T47D (cell line): ENCODE results near the gene TMOD3.

Experiments
- DNase-seq, 2 experiments: peaks; one replicate each; pipeline versions ENCODE4 v3.0.0 to v3.0.0-alpha.2; 2011 to 2012; ENCODE audit warnings: low read depth in 1 of 2, low spot score in 1 of 2
- JUND ChIP-seq: IDR thresholded peaks from 2 replicates; pipeline ENCODE4 v1.6.1; 2012; ENCODE audit warnings: low read depth
- in situ Hi-C: cut with HindIII; loops from 2 replicates; pipeline ENCODE4 v1.10.0; 2016; ENCODE audit warnings: low sequenced_read_pairs, low pct_unique_long_range_greater_than_20kb

The TMOD3 gene

DNA sequence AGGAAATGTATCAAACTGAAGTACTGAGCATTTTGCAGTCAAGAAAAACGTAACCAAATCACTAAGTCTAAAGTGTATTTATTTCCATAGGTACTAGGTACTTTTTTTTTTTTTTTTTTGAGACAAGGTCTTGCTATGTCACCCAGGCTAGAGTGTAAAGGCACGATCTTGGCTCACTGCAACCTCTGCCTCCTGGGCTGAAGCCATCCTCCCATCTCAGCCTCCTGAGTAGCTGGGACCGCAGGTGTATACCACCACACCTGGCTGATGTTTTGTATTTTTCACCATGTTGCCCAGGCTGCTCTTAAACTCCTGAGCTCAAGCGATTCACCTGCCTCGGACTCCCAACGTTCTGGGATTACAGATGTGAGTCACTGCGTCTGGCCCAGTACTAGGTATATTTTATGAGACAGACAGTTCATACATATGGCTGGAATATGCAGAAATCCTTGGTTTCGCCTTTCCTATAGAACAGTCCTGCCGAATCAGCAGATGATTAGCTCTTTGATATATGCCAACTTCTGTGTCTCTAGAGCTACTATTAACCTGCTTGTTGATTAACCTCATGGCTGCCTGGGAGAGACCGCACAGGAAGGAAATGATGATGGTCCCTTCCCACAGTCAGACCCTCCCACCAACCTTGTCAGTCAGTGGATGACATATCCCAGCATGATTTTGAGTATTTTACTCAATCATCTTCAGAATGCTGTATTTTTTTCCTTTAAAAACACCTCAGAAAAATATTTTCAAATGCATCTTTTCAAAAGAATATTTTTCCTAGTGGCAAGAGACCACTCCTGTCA, 32.3 kb downstream of the TMOD3 start:
- TF ChIP-seq JUND: no peak

DNA sequence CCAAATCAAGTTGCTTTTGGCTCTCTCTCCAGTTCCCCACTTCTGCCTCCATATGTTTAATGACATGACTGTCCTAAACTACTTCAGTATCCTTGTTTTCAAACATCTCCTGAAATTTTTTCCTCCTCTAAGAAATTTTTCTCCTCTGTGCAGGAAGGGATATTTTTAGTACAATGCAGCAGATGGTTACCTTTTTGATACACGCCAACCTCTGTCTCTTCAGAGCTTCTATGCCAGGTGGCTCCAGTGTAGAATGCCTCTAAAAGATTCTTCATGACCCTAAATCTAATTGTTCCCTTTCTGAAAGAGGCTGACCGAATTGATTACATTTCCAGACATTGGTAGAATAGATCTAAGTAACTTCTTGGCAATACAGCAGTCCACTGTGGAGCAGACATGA, 33.7 kb downstream of the TMOD3 start:
- TF ChIP-seq JUND: no peak
- no peak for DNase-seq
- in situ Hi-C loops: no loop called here

More for the DNA sequence above, 32.3 kb downstream of the TMOD3 start:
- DNase-seq: no peak
- in situ Hi-C loops: no loop called here

DNA sequence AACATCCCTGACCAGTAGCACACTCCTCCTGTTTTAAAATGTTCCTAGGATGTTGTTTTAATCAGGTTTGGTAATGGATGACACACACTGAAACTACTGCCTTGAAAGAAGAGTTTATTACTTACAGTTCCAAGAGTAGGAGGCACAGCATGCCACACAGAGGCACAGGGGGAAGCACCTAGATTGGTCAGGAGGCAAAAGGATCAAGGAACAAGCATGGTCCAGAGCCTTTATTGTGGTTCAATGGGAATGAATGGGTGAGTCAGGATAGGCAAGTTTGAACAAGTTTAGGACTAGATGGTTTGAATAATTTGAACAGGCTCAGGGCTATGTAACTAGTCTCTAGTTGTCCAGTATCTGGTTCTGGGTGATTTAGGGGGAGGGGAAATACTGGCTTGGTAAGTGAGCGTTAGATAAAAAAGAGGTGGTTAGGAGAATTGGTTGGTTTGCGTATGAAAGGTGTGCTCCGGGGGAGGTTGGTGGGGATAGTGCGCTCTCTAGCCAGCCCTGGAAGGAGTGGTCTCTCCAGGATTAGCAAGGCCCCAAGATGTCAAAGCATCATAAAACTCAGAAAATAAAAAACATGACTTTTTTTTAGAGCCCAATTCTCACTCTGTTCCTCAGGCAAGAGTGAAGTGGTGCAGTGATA, 35.1 kb downstream of the TMOD3 start:
- DNase-seq: peak in 1 of 2 experiments; percentile 54
- in situ Hi-C loops: no loop called here
- no peak for TF ChIP-seq JUND

DNA sequence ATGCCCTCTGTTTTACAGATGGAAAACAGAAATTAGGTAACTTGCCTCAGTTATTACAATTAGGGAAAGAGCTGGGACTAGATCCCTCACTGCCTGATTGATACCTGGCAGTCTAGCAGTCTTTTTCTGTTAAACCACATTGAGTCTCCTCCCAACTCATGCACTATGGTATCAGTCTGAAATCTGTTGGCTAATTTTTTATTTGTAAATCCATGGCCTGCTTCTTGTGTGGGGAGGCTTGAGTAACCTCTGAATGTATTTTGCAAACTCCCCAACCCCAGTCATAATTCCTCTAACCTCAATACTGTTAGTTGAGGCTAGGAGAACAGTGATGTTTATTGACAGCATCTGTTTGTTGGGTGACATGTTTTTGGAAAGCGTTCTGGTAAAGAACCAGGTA, 35.9 kb downstream of the TMOD3 start:
- peak in 1 of 2 experiments; percentile 40 for DNase-seq
- in situ Hi-C loops: no loop called here
- no peak for TF ChIP-seq JUND

DNA sequence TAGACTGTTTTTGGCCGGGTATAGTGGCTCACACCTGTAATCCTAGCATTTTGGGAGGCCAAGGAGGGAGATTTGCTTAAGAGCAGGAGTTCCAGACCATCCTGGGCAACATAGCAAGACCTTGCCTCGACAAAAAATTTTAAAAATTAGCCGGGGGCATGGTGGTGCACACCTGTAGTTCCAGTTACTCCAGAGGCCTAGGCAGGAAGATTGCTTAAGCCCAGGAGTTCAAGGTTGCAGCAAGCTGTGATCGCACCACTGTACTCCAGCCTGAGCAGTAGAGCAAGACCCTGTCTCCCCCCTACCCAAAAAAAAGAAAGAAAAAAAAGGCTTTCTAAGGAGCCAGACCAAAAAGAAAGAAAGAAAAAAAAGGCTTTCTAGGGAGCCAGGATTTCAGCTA, 36.7 kb downstream of the TMOD3 start:
- TF ChIP-seq JUND: no peak
- peak in 1 of 2 experiments; percentile 60 for DNase-seq
- in situ Hi-C loops: no loop called here

DNA sequence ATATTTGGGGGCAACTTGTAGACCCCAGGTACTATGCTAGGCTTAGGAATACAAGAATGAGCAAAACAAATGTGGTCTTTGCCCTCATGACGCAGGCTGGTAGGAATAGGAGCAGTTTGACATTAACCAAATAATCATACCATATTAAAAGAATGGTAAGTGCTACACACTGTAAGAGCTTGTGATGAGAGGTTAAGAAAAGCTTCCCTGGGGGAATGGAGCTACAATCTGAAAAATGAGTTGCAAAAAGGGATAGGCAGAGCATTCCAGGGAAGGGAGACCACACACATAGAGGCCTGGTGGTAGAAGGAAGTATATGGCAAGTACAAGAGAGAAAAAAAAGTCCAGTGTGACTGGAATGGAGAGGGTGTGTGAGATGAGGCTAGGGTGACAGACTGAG, 37.3 kb downstream of the TMOD3 start:
- in situ Hi-C loops: no loop called here
- no peak for DNase-seq

DNA sequence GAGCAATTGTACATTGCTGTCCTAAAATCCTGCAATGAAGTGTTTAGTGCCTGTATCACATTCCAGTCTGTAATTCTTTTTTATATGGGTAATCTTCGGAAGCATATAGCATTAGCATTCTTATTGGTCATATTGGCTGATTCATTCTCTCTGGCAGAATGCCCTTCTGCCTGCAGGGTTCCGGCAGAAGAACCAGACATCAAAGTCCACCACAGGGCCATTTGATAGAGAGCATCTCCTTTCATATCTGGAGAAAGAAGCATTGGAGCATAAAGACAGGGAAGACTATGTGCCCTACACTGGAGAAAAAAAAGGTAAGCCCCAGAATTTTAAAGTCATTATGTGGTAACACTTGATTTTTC, 39.6 kb downstream of the TMOD3 start:
- no peak for DNase-seq
- in situ Hi-C loops: no loop called here
- no peak for TF ChIP-seq JUND

More for the DNA sequence above, 37.3 kb downstream of the TMOD3 start:
- no peak for TF ChIP-seq JUND

DNA sequence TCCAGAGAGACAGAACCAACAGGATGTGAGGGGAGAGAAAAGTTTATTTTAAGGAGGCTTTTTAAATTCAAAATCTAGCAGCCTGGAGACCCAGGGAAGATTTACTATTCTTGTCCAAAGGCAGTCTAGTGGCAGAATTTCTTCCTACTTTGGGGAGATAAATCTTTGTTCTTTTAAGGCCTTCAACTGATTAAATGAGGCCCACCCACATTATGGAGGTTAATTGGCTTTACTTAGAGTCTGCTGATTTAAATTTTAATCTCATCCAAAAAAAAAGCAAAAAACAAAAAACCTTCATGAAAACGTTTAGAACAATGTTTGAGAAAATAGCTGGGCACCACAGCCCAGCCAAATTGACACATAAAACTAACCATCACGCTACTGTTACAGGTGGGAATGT, 41.3 kb downstream of the TMOD3 start:
- no peak for DNase-seq
- no peak for TF ChIP-seq JUND
- in situ Hi-C loops: no loop called here

DNA sequence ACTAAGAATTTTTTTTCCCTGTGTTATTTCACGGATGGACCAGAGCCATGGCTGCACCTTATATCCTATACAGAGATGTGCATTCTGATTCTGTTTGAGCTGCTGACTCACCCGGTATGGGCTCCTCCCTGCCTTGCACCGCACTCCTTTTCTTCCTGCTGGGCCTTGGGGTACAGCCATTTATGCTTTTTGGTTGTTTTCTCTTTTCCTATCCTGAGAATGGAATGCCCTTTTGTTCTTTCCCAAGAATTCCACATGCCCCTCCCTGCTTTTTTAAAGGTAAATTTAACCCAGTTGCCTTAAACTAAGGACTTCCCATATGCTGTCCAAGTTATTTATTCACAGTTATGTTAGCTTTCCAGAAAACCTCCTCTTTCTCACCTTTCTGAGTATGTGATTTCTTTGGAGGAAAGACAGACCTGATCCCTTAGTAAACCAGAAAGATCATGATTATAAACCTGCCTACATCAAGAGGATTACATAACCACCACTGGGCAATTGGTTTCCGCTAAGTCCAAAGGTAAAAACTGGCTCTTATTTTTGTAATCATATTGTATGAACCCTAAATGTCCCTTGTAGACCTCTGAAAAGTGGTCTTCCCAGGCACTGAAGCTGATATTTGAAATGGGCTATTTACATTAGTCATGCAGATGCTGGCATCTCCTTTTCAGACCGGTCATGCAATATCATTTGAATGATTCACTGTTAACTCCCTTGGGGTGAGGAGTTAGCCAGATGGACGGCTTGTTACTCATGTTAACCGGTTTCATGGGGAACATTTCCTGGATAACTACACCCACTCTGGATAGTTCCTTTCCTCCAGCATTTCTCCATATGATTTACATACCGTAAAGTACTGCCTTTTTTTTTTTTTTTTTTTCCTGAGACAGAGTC, 45.5 kb downstream of the TMOD3 start:
- no peak for DNase-seq
- in situ Hi-C loops: no loop called here
- no peak for TF ChIP-seq JUND

DNA sequence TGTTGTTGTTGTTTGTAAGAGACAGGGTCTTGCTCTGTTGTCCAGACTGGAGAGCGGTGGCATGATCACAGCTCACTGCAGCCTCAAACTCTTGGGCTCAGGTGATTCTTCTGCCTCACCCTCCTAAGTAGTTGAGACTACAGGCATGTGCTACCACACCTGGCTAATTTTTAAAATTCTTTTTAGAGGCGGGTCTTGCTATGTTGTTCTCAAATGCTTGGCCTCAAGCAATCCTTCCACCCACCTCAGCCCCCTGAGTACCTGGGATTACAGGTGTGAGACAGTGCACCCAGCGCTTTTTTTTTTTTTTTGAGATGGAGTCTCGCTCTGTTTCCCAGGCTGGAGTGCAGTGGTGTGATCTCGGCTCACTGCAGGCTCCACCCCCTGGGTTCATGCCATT, 46.7 kb downstream of the TMOD3 start:
- no peak for DNase-seq
- in situ Hi-C loops: no loop called here
- no peak for TF ChIP-seq JUND

DNA sequence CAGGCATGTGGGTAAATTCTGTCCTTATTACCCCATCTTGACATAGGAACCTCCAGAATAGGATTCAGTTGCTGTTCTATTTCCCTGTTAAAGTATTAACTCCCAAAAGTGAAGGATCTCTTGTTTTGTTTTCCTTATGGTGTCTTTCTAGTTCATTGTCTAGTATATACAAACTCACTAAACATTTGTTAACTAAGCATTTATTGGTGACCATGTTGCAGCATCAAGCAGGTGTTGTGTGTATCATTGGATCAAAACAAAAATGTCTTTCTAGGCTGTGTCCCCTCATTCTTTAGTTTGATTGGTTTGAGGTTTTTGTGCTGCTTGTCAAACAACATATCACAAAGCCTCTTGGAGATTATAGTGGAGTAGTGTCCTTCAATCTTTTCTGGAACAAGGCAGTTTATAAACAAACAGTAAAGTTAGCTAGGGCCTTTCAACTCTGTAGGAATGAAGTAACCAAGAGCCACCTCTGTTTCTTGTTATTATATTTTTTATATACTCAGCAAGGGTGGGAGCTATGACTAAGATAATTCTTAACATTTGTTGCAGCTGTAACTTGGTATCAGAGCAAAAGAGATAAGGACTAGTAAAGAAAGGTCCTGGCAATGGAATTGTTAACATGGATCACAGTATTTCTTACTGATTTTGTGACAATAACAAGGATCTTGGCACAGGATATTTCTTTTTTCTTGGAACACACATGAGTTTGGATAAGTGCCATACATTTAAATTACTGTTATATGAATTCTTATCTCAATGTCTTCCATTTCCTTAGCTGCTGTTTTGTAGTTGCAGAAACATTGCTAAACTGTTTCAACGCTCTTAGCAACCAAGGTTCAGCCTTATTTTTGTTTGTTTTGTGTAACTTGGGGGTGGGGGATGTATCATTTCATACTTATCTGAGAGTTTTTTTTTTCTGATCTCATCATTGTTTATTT, 49.3 kb downstream of the TMOD3 start:
- in situ Hi-C loops: no loop called here
- no peak for TF ChIP-seq JUND
- no peak for DNase-seq

DNA sequence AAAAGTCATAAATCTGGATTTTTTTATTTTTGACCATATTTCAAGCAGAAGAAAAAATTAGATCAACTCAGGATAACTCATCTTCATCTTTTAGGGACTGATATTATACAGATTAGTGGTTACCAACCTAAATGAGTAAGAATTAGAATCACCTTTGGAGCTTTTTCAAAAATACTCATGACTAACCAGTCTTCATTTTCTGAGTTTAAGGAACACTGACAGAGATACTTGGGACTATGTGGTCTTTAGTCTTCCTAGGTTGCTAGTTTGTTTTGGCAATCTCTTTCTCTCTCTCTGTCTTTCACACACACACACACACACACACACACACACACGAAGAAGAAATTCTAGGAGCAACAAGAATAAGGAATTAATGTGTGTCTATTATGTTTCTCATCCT, 50.1 kb downstream of the TMOD3 start:
- in situ Hi-C loops: no loop called here
- TF ChIP-seq JUND: no peak
- no peak for DNase-seq
